NB4 (cell line): ENCODE data around the gene MAP2K6.

Experiments
- DNase-seq: peaks from one replicate; pipeline ENCODE4 v3.0.0; 2010; ENCODE audit warnings: low read depth
- H3K4me3 ChIP-seq: one replicate; pipeline ENCODE4 v1.5.1; 2011; ENCODE audit warnings: mild to moderate bottlenecking, low read depth, low read length, moderate library complexity
- CTCF ChIP-seq: IDR thresholded peaks from one replicate; pipeline ENCODE4 v1.5.1; 2012; ENCODE audit warnings: low read depth, low read length
- MAX ChIP-seq: IDR thresholded peaks from 2 replicates; pipeline ENCODE4 v1.6.1; 2011; ENCODE audit warnings: low read depth, low read length
- MYC ChIP-seq: IDR thresholded peaks from 2 replicates; pipeline ENCODE4 v1.6.1; 2011; ENCODE audit warnings: low read depth, low read length
- POLR2A ChIP-seq: IDR thresholded peaks from 2 replicates; pipeline ENCODE4 v1.6.1; 2011; ENCODE audit warnings: mild to moderate bottlenecking; ENCODE audit not compliant: insufficient read length; ENCODE audit errors: extremely low read depth

The MAP2K6 gene

GRCh38 chr17:69448431-69449102 is 34.1 kb downstream of the MAP2K6 start:
- H3K4me3 ChIP-seq = no peak overlapping the region
- no peak for TF ChIP-seq CTCF
- TF ChIP-seq POLR2A = no peak
- TF ChIP-seq MYC = no peak
- no peak for TF ChIP-seq MAX
- no peak for DNase-seq

GRCh38 chr17:69450131-69450530 is 35.6 kb downstream of the MAP2K6 start:
- no peak for DNase-seq
- TF ChIP-seq POLR2A = no peak
- no peak for TF ChIP-seq MYC
- TF ChIP-seq CTCF = no peak
- no peak for TF ChIP-seq MAX

GRCh38 chr17:69450918-69451317 is 36.4 kb downstream of the MAP2K6 start:
- no peak for DNase-seq
- TF ChIP-seq MYC = no peak
- TF ChIP-seq MAX = no peak
- TF ChIP-seq POLR2A = no peak
- TF ChIP-seq CTCF = no peak
- no peak overlapping the region for H3K4me3 ChIP-seq

More at GRCh38 chr17:69450131-69450530, 35.6 kb downstream of the MAP2K6 start:
- no peak overlapping the region for H3K4me3 ChIP-seq

GRCh38 chr17:69451416-69452394 is 37.2 kb downstream of the MAP2K6 start:
- H3K4me3 ChIP-seq = no peak overlapping the region
- no peak for DNase-seq
- no peak for TF ChIP-seq MYC
- no peak for TF ChIP-seq MAX
- no peak for TF ChIP-seq POLR2A
- TF ChIP-seq CTCF = no peak

- DNase-seq = no peak
- H3K4me3 ChIP-seq = no peak overlapping the region
- no peak for TF ChIP-seq MYC
- TF ChIP-seq POLR2A = no peak
- TF ChIP-seq MAX = no peak
- TF ChIP-seq CTCF = no peak
These were observed 38.3 kb downstream of the MAP2K6 start for GRCh38 chr17:69452664-69453260.
